NB4 (cell line): ENCODE results near the gene ABCG4.

Experiments
- DNase-seq: peaks from one replicate; pipeline ENCODE4 v3.0.0; 2010; ENCODE audit warnings: low read depth
- H3K4me3 ChIP-seq: one replicate; pipeline ENCODE4 v1.5.1; 2011; ENCODE audit warnings: mild to moderate bottlenecking, low read depth, low read length, moderate library complexity
- CTCF ChIP-seq: IDR thresholded peaks from one replicate; pipeline ENCODE4 v1.5.1; 2012; ENCODE audit warnings: low read depth, low read length
- MYC ChIP-seq: IDR thresholded peaks from 2 replicates; pipeline ENCODE4 v1.6.1; 2011; ENCODE audit warnings: low read depth, low read length
- POLR2A ChIP-seq: IDR thresholded peaks from 2 replicates; pipeline ENCODE4 v1.6.1; 2011; ENCODE audit warnings: mild to moderate bottlenecking; ENCODE audit not compliant: insufficient read length; ENCODE audit errors: extremely low read depth
- TF ChIP-seq, protein P1 (sequence below): IDR thresholded peaks from 2 replicates; pipeline ENCODE4 v1.6.1; 2011; ENCODE audit warnings: low read depth, low read length

Gene ABCG4

GRCh38 chr11:119112314-119113020 is 36.4 kb upstream of the ABCG4 start:
- DNase-seq, result no peak
- TF ChIP-seq MYC (no peak), CTCF (no peak), POLR2A (no peak)
- TF ChIP-seq, protein P1, sequence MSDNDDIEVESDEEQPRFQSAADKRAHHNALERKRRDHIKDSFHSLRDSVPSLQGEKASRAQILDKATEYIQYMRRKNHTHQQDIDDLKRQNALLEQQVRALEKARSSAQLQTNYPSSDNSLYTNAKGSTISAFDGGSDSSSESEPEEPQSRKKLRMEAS, result no peak

GRCh38 chr11:119113716-119114115 is 35.1 kb upstream of the ABCG4 start:
- TF ChIP-seq POLR2A, result no peak
- no peak for TF ChIP-seq MYC

More at GRCh38 chr11:119112314-119113020, 36.4 kb upstream of the ABCG4 start:
- H3K4me3 ChIP-seq, result no peak overlapping the region

GRCh38 chr11:119114351-119114750 is 34.5 kb upstream of the ABCG4 start:
- TF ChIP-seq, protein P1, result no peak
- no peak for TF ChIP-seq MYC
- TF ChIP-seq CTCF, result no peak
- TF ChIP-seq POLR2A, result no peak
- no peak overlapping the region for H3K4me3 ChIP-seq
- no peak for DNase-seq

More at GRCh38 chr11:119113716-119114115, 35.1 kb upstream of the ABCG4 start:
- no peak for DNase-seq
- no peak overlapping the region for H3K4me3 ChIP-seq

GRCh38 chr11:119115484-119116234 is 33.2 kb upstream of the ABCG4 start:
- TF ChIP-seq, protein P1, result no peak
- no peak for TF ChIP-seq CTCF
- TF ChIP-seq POLR2A, result no peak
- TF ChIP-seq MYC, result no peak
- H3K4me3 ChIP-seq, result no peak overlapping the region
- no peak for DNase-seq

GRCh38 chr11:119116235-119116594 is 32.6 kb upstream of the ABCG4 start:
- H3K4me3 ChIP-seq, result no peak overlapping the region
- no peak for TF ChIP-seq CTCF
- no peak for DNase-seq

DNA sequence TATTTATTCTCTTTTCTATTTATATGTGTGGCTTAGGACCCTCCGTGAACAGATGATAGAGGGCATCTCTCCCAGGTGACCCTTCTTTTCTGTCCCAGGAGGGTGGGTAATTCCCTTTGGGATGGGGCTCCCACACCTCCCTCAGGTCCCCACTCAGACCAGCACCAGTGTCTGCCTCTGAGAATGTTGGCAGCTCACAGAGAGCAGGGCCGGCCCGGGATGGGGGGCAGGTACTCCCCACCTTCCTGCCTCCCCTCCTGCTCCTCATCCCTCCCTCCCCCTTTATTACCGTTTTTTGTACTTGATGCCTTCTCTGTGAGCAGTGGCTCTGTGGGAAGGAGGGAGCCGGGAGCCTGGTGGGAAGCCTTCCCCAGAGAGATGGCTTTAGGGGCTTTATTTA is 32.3 kb upstream of the ABCG4 start:
- TF ChIP-seq POLR2A, result no peak
- TF ChIP-seq MYC, result no peak
- TF ChIP-seq, protein P1, result no peak
- no peak for TF ChIP-seq CTCF
- no peak for DNase-seq
- H3K4me3 ChIP-seq, result no peak overlapping the region
